Lower leg skin (tissue), 4 donors: ENCODE results near the gene ZNF674. TPM values are rescaled to one million over a fixed set of nuclear protein-coding genes. Genes with fewer than 3 reads are reported as not detected.
A peak's percentile ranks its signal among the peaks of the same experiment; 100 is the strongest.

Experiments used
- DNase-seq, 2 donors: peaks; one replicate each; pipeline ENCODE4 v3.0.0-alpha.2; 2019; ENCODE audit warnings: low spot score in 2 of 2
- H3K4me3 ChIP-seq: fragments of 200-600 bp; sonication (generic); 2 replicates; pipeline ENCODE4 v1.5.1; 2017; ENCODE audit warnings: mild to moderate bottlenecking, low read depth; ENCODE audit not compliant: poor library complexity, severe bottlenecking
- POLR2A ChIP-seq, 2 donors: fragments of 450-650 bp; IDR thresholded peaks; one replicate each; pipeline ENCODE4 v1.6.1; 2016 to 2017; ENCODE audit warnings: antibody characterized with exemption in 2 of 2, mild to moderate bottlenecking in 1 of 2, moderate library complexity in 1 of 2
- WGBS, 2 donors: methylation state at CpG; one replicate each; pipeline ENCODE4 v1.1.5; 2018; 5-methylcytosine and 5-hydroxymethylcytosine counted together
- intact Hi-C: fragments of 100-400 bp; cut with DNase I; formaldehyde crosslinking; loops from one replicate; pipeline ENCODE4 v1.15.0; 2023; ENCODE audit warnings: low total_unique reads
- total RNA-seq, 4 donors: library from RNA; depleted of rRNA; stranded (reverse); fragments of >200 nt; gene quantifications; one replicate each; pipeline ENCODE4 v1.1.0, GENCODE V29; 2016
- TF ChIP-seq, protein P1 (sequence below), 3 donors: fragments of 450-650 bp; IDR thresholded peaks; one replicate each; pipeline ENCODE4 v1.5.1; 2016; ENCODE audit warnings: antibody characterized with exemption in 3 of 3, mild to moderate bottlenecking in 3 of 3, moderate library complexity in 2 of 3

ZNF674 gene
- total RNA-seq, result 1 to 10 TPM in 3 of 4 donors, under 1 TPM in 1; 0.76 to 2.3 (median 2.0) TPM

DNA sequence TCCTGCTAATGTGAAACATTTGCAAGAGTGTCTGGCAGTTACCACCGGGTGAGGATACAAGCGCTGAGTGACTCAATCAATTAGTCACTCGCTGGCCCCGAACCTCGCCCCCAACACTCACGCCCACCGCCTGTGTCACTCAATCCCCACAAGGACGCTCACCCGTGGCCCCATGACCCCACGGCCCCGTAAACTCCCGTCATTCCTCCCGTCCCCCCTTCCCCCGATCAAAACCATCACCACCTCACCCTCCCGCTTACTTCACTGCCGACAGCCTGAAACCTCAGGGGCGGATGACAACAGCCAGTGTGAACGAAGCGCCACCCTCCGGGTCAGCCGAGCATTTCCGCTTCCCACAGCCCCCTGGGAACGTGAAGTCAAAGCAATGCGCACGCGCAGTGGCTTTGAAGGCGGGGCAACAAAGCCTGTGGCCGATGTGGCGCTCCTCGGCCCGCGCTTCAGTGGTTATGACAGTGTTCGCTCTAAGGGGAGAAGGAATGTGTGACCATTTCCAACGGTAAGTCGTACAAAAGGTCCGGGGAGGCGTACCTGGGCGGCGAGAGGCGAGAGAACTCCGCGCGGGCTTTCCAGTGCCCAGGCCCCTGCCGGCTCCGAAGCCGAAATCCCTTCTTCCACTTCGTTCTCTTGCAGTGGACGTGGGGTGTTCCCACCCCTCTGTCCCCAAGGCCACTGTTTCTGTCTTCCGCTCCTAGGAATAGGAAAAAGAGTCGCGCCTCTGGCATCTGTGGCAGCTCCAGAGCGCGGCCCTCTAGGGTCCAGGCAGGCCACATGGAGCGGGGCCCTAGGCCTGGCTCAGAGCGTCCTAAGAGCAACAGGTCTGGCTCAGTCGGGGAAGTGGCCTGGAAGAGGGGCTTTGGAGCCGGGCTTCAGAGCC, at the start of gene ZNF674:
ZNF674 (minus strand) TSS at position 311 of the 895 bp plus-strand sequence. CDS start 3,334 bp downstream, outside the sequence.
- 0 to 41% methylated on average over 23 to 57 of the region's 57 CpGs for WGBS, 2 donors
- TF ChIP-seq POLR2A (IDR thresholded peaks at IDR 0.05), result no peak
- TF ChIP-seq, protein P1, sequence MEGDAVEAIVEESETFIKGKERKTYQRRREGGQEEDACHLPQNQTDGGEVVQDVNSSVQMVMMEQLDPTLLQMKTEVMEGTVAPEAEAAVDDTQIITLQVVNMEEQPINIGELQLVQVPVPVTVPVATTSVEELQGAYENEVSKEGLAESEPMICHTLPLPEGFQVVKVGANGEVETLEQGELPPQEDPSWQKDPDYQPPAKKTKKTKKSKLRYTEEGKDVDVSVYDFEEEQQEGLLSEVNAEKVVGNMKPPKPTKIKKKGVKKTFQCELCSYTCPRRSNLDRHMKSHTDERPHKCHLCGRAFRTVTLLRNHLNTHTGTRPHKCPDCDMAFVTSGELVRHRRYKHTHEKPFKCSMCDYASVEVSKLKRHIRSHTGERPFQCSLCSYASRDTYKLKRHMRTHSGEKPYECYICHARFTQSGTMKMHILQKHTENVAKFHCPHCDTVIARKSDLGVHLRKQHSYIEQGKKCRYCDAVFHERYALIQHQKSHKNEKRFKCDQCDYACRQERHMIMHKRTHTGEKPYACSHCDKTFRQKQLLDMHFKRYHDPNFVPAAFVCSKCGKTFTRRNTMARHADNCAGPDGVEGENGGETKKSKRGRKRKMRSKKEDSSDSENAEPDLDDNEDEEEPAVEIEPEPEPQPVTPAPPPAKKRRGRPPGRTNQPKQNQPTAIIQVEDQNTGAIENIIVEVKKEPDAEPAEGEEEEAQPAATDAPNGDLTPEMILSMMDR (IDR thresholded peaks at IDR 0.05), result no peak
- DNase-seq, result peak; percentile 88 to 97

DNA sequence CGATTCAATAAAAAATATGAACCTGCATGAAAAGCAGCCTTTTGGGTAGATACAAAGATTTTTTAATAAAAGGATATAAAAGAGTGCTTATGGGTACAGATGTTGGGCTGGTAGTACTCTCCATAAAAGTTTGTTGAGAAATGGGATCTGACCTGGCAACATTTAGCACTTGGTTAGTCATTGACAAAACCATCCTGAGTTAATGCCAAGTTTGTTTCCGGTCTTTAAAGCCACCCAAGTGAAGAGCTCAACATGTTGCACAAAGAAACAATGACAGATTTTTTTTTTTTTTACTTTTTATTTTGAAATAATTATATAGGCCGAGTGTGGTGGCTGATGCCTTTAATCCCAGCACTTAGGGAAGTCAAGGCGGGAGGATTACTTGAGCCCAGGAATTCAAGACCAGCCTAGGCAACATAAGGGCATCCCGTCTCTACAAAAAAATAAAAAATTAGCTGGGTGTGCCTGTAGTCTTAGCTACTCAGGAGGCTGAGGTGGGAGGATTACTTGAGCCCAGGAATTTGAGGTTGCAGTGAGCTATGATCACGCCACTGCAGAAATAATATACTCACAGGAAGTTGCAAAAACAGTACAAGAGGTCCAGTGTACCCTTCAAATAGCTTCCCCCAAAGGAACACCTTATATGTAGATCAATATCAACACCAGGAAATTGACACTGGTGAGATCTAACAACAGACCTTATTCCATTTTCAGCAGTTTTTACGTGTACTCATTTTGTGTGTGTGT, 44.9 kb upstream of the ZNF674 start:
- TF ChIP-seq POLR2A (IDR thresholded peaks at IDR 0.05), result no peak
- TF ChIP-seq, protein P1 (IDR thresholded peaks at IDR 0.05), result no peak
- WGBS, 2 donors, result 60 to 65% methylated on average over 7 of the region's 7 CpGs
- intact Hi-C loops, result no loop called here
- H3K4me3 ChIP-seq, result no peak overlapping the region
- DNase-seq, result peak in 1 of 2 donors; percentile 26

More for the DNA sequence above, at the start of gene ZNF674:
- peak within 1 kb of the TSS; percentile 59 for H3K4me3 ChIP-seq
- intact Hi-C loops, result no loop called here

DNA sequence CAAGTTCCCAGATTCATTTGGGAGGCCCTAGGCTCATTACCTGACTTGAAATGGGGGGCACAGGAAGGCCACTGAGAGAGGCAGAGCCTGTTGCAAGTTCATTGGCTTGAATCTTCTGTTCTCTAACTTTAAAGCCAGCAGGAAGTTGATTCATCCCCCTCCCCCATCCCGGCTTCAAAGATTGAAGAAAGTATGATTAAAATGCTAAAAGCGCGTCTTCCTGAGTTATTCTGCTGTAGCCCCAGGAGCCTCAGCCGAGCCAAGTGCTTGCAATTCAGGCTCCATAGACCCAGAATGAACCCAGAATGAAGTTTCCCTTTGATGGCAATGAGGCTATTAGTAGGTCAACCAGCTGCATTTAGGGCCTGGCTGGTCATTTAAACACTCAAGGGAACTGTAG, 43.0 kb upstream of the ZNF674 start:
- intact Hi-C loops, result no loop called here
- TF ChIP-seq, protein P1 (IDR thresholded peaks at IDR 0.05), result no peak
- no peak for TF ChIP-seq POLR2A (IDR thresholded peaks at IDR 0.05)
- no peak overlapping the region for H3K4me3 ChIP-seq
- DNase-seq, result no peak
- 47 to 53% methylated on average over 4 of the region's 4 CpGs for WGBS, 2 donors

DNA sequence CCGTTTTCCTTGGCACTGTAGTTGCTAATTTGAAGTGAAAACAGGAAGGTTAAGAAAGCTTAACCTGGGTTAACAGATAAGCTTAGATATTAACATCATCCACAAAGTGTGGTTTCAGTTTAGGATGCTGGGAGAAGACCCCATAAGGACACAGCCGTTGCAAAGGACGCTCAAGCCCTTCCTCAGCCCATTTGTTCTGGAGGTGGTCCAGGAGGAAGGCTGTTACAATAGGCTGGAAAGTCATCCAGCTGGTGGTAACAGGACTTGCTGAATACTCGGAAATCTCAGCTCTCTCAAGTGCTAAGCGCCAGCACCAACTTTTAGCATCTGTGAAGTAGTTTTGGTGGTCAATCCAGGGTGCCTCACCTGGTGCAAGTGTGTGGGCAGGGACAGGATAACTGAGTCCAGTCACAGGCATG, 42.5 kb upstream of the ZNF674 start:
- DNase-seq, result no peak
- intact Hi-C loops, result no loop called here
- H3K4me3 ChIP-seq, result no peak overlapping the region
- TF ChIP-seq, protein P1 (IDR thresholded peaks at IDR 0.05), result no peak
- TF ChIP-seq POLR2A (IDR thresholded peaks at IDR 0.05), result no peak
- WGBS, 2 donors, result 19 to 25% methylated on average over 5 of the region's 5 CpGs

DNA sequence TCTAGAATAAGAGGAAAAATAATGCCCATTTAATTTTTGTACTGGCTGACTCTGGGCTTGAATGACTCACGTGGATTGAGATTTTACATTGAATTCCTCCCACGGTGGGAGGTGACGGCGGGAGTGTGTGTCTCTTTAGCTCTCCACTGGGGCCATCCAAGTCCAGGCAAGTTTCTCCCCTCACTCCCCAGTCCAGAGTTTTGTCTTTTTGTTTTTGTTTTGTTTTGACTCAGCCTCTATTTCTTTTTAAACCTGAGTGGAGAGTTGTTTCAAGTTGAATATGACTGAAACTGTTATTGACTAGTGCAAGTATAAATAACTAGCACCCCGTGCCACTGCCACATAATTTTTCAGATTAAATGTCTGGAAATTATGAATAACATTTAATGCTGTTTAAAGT, 41.9 kb upstream of the ZNF674 start:
- no peak for DNase-seq
- 33 to 44% methylated on average over 5 of the region's 5 CpGs for WGBS, 2 donors
- H3K4me3 ChIP-seq, result no peak overlapping the region
- TF ChIP-seq POLR2A (IDR thresholded peaks at IDR 0.05), result no peak
- TF ChIP-seq, protein P1 (IDR thresholded peaks at IDR 0.05), result no peak
- intact Hi-C loops, result no loop called here
